Gastroesophageal sphincter (tissue), 3 donors: Measurements from ENCODE around the gene GLT8D1.

ENCODE experiments used
- CTCF ChIP-seq, 4 experiments: fragments of 200-600 bp in 2 of 4; fragments of 450-650 bp in 2 of 4; sonication (generic) in 1 of 4; IDR thresholded peaks; one replicate each; pipeline ENCODE4 v1.5.1; 2017 to 2019; ENCODE audit warnings: antibody characterized with exemption in 4 of 4, mild to moderate bottlenecking in 2 of 4, moderate library complexity in 2 of 4
- POLR2AphosphoS5 ChIP-seq: sonication (generic); formaldehyde crosslinking; IDR thresholded peaks from one replicate; pipeline ENCODE4 v1.6.1; 2017; ENCODE audit warnings: antibody characterized with exemption

GRCh38 chr3:52710512-52710911 is 4.9 kb upstream of the GLT8D1 start:
- TF ChIP-seq CTCF (IDR thresholded peaks at IDR 0.05) (no peak), POLR2AphosphoS5 (no peak)
